OCI-LY3 (cell line): ENCODE results near the gene ZNF862.

Experiments used
- EZH2phosphoT487 ChIP-seq: fragments of 200-600 bp; shearing (Covaris generic); IDR thresholded peaks from 2 replicates; pipeline ENCODE4 v1.6.1; 2018; ENCODE audit warnings: antibody characterized with exemption, mixed run types, low read depth
- TF ChIP-seq, protein P1 (sequence below): fragments of 200-600, 300-600 bp; sonication (generic); IDR thresholded peaks from 2 replicates; pipeline ENCODE4 v1.5.1; 2014; ENCODE audit warnings: antibody characterized with exemption, low read length, low read depth

DNA sequence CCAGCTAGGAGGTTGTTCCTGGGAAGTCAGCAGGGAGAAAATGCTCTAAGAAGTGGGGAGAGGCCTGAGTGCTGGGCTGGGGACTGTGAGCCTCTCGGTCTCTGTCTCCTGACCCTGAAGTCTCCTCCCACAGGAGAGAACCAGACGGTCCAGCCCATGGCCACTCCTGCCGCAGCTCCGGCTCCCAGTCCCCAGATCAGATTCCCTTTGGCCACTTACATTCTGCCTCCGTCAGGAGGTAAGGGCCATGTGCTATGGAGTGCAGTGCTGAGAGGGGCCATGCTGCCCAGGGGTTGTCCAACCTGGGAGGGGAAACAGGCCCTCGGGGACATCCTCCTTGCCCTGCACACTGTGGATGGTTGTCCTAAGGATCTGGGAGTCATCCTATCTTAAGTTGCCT is 43.5 kb upstream of the ZNF862 start:
- TF ChIP-seq, protein P1, sequence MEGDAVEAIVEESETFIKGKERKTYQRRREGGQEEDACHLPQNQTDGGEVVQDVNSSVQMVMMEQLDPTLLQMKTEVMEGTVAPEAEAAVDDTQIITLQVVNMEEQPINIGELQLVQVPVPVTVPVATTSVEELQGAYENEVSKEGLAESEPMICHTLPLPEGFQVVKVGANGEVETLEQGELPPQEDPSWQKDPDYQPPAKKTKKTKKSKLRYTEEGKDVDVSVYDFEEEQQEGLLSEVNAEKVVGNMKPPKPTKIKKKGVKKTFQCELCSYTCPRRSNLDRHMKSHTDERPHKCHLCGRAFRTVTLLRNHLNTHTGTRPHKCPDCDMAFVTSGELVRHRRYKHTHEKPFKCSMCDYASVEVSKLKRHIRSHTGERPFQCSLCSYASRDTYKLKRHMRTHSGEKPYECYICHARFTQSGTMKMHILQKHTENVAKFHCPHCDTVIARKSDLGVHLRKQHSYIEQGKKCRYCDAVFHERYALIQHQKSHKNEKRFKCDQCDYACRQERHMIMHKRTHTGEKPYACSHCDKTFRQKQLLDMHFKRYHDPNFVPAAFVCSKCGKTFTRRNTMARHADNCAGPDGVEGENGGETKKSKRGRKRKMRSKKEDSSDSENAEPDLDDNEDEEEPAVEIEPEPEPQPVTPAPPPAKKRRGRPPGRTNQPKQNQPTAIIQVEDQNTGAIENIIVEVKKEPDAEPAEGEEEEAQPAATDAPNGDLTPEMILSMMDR: no peak
- TF ChIP-seq EZH2phosphoT487: no peak
